GM12874 (cell line): ENCODE data around the gene CBX4.

Source experiments
- CTCF ChIP-seq: IDR thresholded peaks from 2 replicates; pipeline ENCODE4 v1.5.1; 2011; ENCODE audit warnings: low read depth, mild to moderate bottlenecking, control low read depth, low read length, moderate library complexity; ENCODE audit not compliant: insufficient read depth

Gene CBX4

GRCh38 chr17:79798299-79799173 is 40.7 kb downstream of the CBX4 start:
- no peak for TF ChIP-seq CTCF

- no peak for TF ChIP-seq CTCF
Observed at GRCh38 chr17:79797492-79798298, 41.5 kb downstream of the CBX4 start.

DNA sequence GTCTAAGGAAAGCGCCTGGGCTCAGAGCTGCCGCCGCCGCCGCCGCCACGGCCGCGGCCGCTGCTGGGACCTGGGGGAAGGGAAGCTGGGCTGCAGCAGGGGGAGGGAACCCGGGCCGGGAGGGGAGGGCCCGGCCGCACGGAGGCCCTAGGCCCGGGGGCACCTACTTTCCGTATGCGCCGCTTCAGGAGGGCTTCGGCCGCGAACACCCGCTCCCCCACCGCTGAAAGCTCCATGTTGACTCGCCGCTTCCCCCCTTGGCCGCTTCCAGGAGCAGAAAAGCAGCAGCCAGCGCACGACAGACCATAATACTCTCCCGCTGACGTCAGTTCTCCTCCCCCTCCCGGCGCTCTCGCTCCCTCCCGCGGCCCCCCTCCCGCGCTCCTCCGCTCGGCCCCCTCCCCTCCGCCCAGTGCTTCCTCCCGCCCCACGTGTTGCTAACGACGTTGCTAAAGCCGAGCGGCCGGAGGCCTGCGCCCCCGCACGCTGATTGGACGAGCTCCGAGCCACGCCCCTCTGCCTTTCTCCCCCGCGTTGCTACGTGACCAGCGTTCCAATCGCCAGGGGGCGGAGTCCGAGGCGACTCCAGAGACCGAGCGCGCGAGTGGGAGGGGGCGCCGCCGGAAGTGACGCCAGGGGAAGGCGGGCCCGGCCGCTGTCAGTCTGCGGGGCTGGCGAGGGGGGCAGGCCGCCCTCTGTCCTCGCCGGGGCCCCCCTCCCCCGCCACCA is 42.3 kb downstream of the CBX4 start, which contains the start of gene CBX8:
CBX8 (minus strand) TSS at position 315 of the 729 bp plus-strand sequence; CDS start at position 236, 79 bp downstream.
- TF ChIP-seq CTCF, result no peak

- no peak for TF ChIP-seq CTCF
Observed at GRCh38 chr17:79796444-79796762, 42.8 kb downstream of the CBX4 start.

- no peak for TF ChIP-seq CTCF
Observed at GRCh38 chr17:79795795-79796443, 43.3 kb downstream of the CBX4 start.

- TF ChIP-seq CTCF, result no peak
Observed at GRCh38 chr17:79794659-79795511, 44.4 kb downstream of the CBX4 start.
